Right ventricle myocardium superior (tissue), 1 donor: ENCODE measurements around the gene NUDT1. TPM values are rescaled to one million over a fixed set of nuclear protein-coding genes. Genes with fewer than 3 reads are reported as not detected.

ENCODE experiments used
- ATAC-seq: fragments of 200-7000 bp; cut with Tn5 transposase; one replicate; pipeline ENCODE4 v1.9.1; 2020; ENCODE audit warnings: mild to moderate bottlenecking; ENCODE audit not compliant: poor library complexity
- DNase-seq: peaks from one replicate; pipeline ENCODE4 v3.0.0-alpha.2; 2020
- intact Hi-C: fragments of 100-400 bp; cut with DNase I; formaldehyde crosslinking; loops from one replicate; pipeline ENCODE4 v1.11.2; 2022
- total RNA-seq: library from RNA; stranded (reverse); fragmentation: NEBNext Ultra II Directional; extraction: Animal tissue kit (Norgen Biotek cat#: 25700); gene quantifications from one replicate; pipeline ENCODE4 v1.2.1, GENCODE V29; 2021
- donor health status: DM: no; HTN: yes; CAD: no; lungs with severe emphysema.

Gene NUDT1
- total RNA-seq, 1 donor from 2014 or later: 10.6 TPM

- intact Hi-C loops: no loop called here
- ATAC-seq: no peak
These were observed 4.9 kb upstream of the NUDT1 start for GRCh38 chr7:2237109-2237602.

GRCh38 chr7:2239242-2239641 lies 2.8 kb upstream of the NUDT1 start:
- DNase-seq: no peak
- intact Hi-C loops: no loop called here
- ATAC-seq: no peak

More at GRCh38 chr7:2237109-2237602, 4.9 kb upstream of the NUDT1 start:
- DNase-seq: peak; percentile 61

- ATAC-seq (no peak), DNase-seq (no peak)
- intact Hi-C loops: no loop called here
These were observed 759 bp downstream of the NUDT1 start for GRCh38 chr7:2242541-2243429.

GRCh38 chr7:2243458-2243857 lies 1.4 kb downstream of the NUDT1 start:
- DNase-seq (no peak), ATAC-seq (no peak)
- intact Hi-C loops: no loop called here

GRCh38 chr7:2244404-2244995 lies 2.5 kb downstream of the NUDT1 start:
- intact Hi-C loops: no loop called here
- DNase-seq (no peak), ATAC-seq (no peak)

- intact Hi-C loops: loop anchor here (5.0 kb wide), 1 partner anchor 101 kb away; no protein-coding TSS in a partner anchor
- DNase-seq: peak; percentile 75
- no peak for ATAC-seq
These were observed 4.1 kb downstream of the NUDT1 start for GRCh38 chr7:2245883-2246675.

- intact Hi-C loops: loop anchor here (5.0 kb wide), 1 partner anchor 100 kb away; no protein-coding TSS in a partner anchor
- ATAC-seq (no peak), DNase-seq (no peak)
These were observed 5.3 kb downstream of the NUDT1 start for GRCh38 chr7:2247141-2247995.

GRCh38 chr7:2248984-2249694 lies 7.1 kb downstream of the NUDT1 start:
- intact Hi-C loops: loop anchor here (5.0 kb wide), 1 partner anchor 98 kb away; no protein-coding TSS in a partner anchor
- ATAC-seq (peak; percentile 73), DNase-seq (peak; percentile 78)

- ATAC-seq (no peak), DNase-seq (no peak)
- intact Hi-C loops: loop anchor here (5.0 kb wide), 1 partner anchor 97 kb away; no protein-coding TSS in a partner anchor
These were observed 7.8 kb downstream of the NUDT1 start for GRCh38 chr7:2249744-2250323.

GRCh38 chr7:2251381-2251780 lies 9.4 kb downstream of the NUDT1 start:
- intact Hi-C loops: no loop called here
- no peak for DNase-seq
- no peak for ATAC-seq

GRCh38 chr7:2251841-2252771 lies 10.1 kb downstream of the NUDT1 start:
- intact Hi-C loops: no loop called here

GRCh38 chr7:2253021-2253420 lies 11.0 kb downstream of the NUDT1 start:
- ATAC-seq (no peak), DNase-seq (no peak)
- intact Hi-C loops: no loop called here

More at GRCh38 chr7:2251841-2252771, 10.1 kb downstream of the NUDT1 start:
- no peak for ATAC-seq
- no peak for DNase-seq

GRCh38 chr7:2253525-2254244 lies 11.7 kb downstream of the NUDT1 start:
- ATAC-seq: no peak
- DNase-seq: no peak
- intact Hi-C loops: no loop called here

GRCh38 chr7:2254429-2255144 lies 12.6 kb downstream of the NUDT1 start:
- DNase-seq: no peak
- ATAC-seq: no peak
- intact Hi-C loops: no loop called here
